ENCODE results near the gene THAP11.

DNA sequence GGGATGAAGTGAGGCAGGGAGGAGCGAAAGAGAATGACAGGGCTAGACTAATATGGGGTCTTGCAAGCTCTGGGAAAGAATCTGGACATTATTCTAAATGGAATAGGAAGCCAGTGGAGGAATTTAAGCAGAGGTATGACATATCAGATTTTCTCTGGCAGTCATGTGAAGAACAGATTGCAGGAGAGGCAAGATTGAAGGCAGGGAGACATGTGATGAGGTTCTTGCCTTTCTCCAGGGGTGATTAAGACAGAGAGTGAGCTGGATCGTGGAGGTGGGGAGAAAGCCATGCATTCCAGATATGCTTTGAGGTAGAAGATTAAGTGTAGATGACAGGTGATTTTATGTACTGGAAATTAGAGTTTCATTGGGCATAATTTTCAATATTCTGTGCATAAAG lies 4.3 kb upstream of the THAP11 start:
- TF ChIP-seq CREB1 (IDR thresholded peaks at IDR 0.05; ENCODE audit: low read depth), result no peak
- TF ChIP-seq, protein P1, sequence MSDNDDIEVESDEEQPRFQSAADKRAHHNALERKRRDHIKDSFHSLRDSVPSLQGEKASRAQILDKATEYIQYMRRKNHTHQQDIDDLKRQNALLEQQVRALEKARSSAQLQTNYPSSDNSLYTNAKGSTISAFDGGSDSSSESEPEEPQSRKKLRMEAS (IDR thresholded peaks at IDR 0.05), result no peak
- TF ChIP-seq EGR1 (IDR thresholded peaks at IDR 0.05), result no peak
- TF ChIP-seq TAF1 (IDR thresholded peaks at IDR 0.05; ENCODE audit: low read depth), result no peak
- TF ChIP-seq NFIC (IDR thresholded peaks at IDR 0.05), result no peak
- no peak for TF ChIP-seq EP300 (IDR thresholded peaks at IDR 0.05; ENCODE audit: borderline replicate concordance)
